Activated naive CD8-positive, alpha-beta T cell treated with anti-CD3 and anti-CD28 coated beads, Interleukin-2, amount 50 U/mL, for 24 hours (primary cell): Measurements from ENCODE around the gene RFX8.

Experiments used
- ATAC-seq: fragments of 150-1000 bp; cut with Tn5 transposase; one replicate; pipeline ENCODE4 v1.10.0; 2021
- DNase-seq: peaks from one replicate; pipeline ENCODE4 v3.0.0; 2021
- H3K27ac Mint-ChIP-seq: one replicate; pipeline ENCODE4 v1.8.0; 2021; ENCODE audit warnings: mild to moderate bottlenecking, mixed read lengths
- H3K27me3 Mint-ChIP-seq: one replicate; pipeline ENCODE4 v1.8.0; 2021; ENCODE audit warnings: mixed read lengths
- H3K36me3 Mint-ChIP-seq: one replicate; pipeline ENCODE4 v1.8.0; 2021; ENCODE audit warnings: low read depth, mixed read lengths
- H3K4me1 Mint-ChIP-seq: one replicate; pipeline ENCODE4 v1.8.0; 2021; ENCODE audit warnings: mixed read lengths
- H3K4me3 Mint-ChIP-seq: one replicate; pipeline ENCODE4 v1.8.0; 2021; ENCODE audit warnings: mild to moderate bottlenecking, moderate library complexity, mixed read lengths
- H3K9me3 Mint-ChIP-seq: one replicate; pipeline ENCODE4 v1.8.0; 2021; ENCODE audit warnings: mixed read lengths

The RFX8 gene

GRCh38 chr2:101375653-101376052 lies 99.3 kb downstream of the RFX8 start:
- Mint-ChIP-seq H3K27me3 (no peaks in the 10 kb centered on the region), H3K27ac (no peak overlapping the region), H3K4me1 (no peaks in the 10 kb centered on the region), H3K9me3 (peaks cover 8% of the 10 kb centered on the region), H3K36me3 (no peaks in the 10 kb centered on the region), H3K4me3 (no peak overlapping the region)
- ATAC-seq (no peak), DNase-seq (no peak)

- DNase-seq (no peak), ATAC-seq (no peak)
- Mint-ChIP-seq H3K27ac (no peak overlapping the region), H3K27me3 (no peaks in the 10 kb centered on the region), H3K9me3 (peaks cover 8% of the 10 kb centered on the region), H3K4me3 (no peak overlapping the region), H3K36me3 (no peaks in the 10 kb centered on the region), H3K4me1 (no peaks in the 10 kb centered on the region)
Measured at GRCh38 chr2:101374821-101375561, 99.9 kb downstream of the RFX8 start.

- no peaks in the 10 kb centered on the region for H3K27me3 Mint-ChIP-seq
Measured at GRCh38 chr2:101372792-101373191, 102.1 kb downstream of the RFX8 start.

GRCh38 chr2:101371636-101372035 lies 103.3 kb downstream of the RFX8 start:
- no peak overlapping the region for H3K27ac Mint-ChIP-seq
- H3K27me3 Mint-ChIP-seq = no peaks in the 10 kb centered on the region
- ATAC-seq (no peak), DNase-seq (no peak)
- H3K4me3 Mint-ChIP-seq = no peak overlapping the region
- H3K36me3 Mint-ChIP-seq = no peaks in the 10 kb centered on the region
- peaks cover 8% of the 10 kb centered on the region for H3K9me3 Mint-ChIP-seq
- H3K4me1 Mint-ChIP-seq = no peaks in the 10 kb centered on the region

More at GRCh38 chr2:101372792-101373191, 102.1 kb downstream of the RFX8 start:
- ATAC-seq (no peak), DNase-seq (no peak)
- Mint-ChIP-seq H3K4me1 (no peaks in the 10 kb centered on the region), H3K9me3 (peaks cover 8% of the 10 kb centered on the region), H3K36me3 (no peaks in the 10 kb centered on the region), H3K27ac (no peak overlapping the region), H3K4me3 (no peak overlapping the region)

- Mint-ChIP-seq H3K9me3 (peaks cover 8% of the 10 kb centered on the region), H3K27me3 (no peaks in the 10 kb centered on the region), H3K4me1 (no peaks in the 10 kb centered on the region), H3K4me3 (no peak overlapping the region), H3K36me3 (no peaks in the 10 kb centered on the region), H3K27ac (no peak overlapping the region)
- ATAC-seq (no peak), DNase-seq (no peak)
Measured at GRCh38 chr2:101369100-101369499, 105.8 kb downstream of the RFX8 start.

GRCh38 chr2:101368376-101368775 lies 106.5 kb downstream of the RFX8 start:
- no peaks in the 10 kb centered on the region for H3K4me1 Mint-ChIP-seq
- H3K27me3 Mint-ChIP-seq = no peaks in the 10 kb centered on the region
- H3K9me3 Mint-ChIP-seq = peaks cover 8% of the 10 kb centered on the region
- DNase-seq (no peak), ATAC-seq (no peak)
- H3K36me3 Mint-ChIP-seq = no peaks in the 10 kb centered on the region
- no peak overlapping the region for H3K4me3 Mint-ChIP-seq
- no peak overlapping the region for H3K27ac Mint-ChIP-seq

GRCh38 chr2:101367508-101367907 lies 107.4 kb downstream of the RFX8 start:
- no peaks in the 10 kb centered on the region for H3K27me3 Mint-ChIP-seq
- H3K9me3 Mint-ChIP-seq = no peaks in the 10 kb centered on the region
- H3K36me3 Mint-ChIP-seq = no peaks in the 10 kb centered on the region
- H3K27ac Mint-ChIP-seq = no peak overlapping the region
- DNase-seq (no peak), ATAC-seq (no peak)
- H3K4me1 Mint-ChIP-seq = no peaks in the 10 kb centered on the region
- no peak overlapping the region for H3K4me3 Mint-ChIP-seq

GRCh38 chr2:101364878-101365277 lies 110.0 kb downstream of the RFX8 start:
- ATAC-seq (no peak), DNase-seq (no peak)
- Mint-ChIP-seq H3K4me3 (no peak overlapping the region), H3K27me3 (no peaks in the 10 kb centered on the region), H3K4me1 (peaks cover 14% of the 10 kb centered on the region), H3K27ac (no peak overlapping the region), H3K36me3 (no peaks in the 10 kb centered on the region), H3K9me3 (no peaks in the 10 kb centered on the region)

- no peak for ATAC-seq
- Mint-ChIP-seq H3K36me3 (no peaks in the 10 kb centered on the region), H3K9me3 (no peaks in the 10 kb centered on the region), H3K27ac (no peak overlapping the region), H3K27me3 (no peaks in the 10 kb centered on the region), H3K4me1 (peaks cover 14% of the 10 kb centered on the region), H3K4me3 (no peak overlapping the region)
- DNase-seq = no peak
Measured at GRCh38 chr2:101362777-101363176, 112.1 kb downstream of the RFX8 start.

GRCh38 chr2:101362316-101362715 lies 112.6 kb downstream of the RFX8 start:
- Mint-ChIP-seq H3K9me3 (no peaks in the 10 kb centered on the region), H3K36me3 (no peaks in the 10 kb centered on the region), H3K4me1 (peaks cover 14% of the 10 kb centered on the region), H3K27me3 (no peaks in the 10 kb centered on the region), H3K27ac (no peak overlapping the region), H3K4me3 (no peak overlapping the region)
- no peak for ATAC-seq
- DNase-seq = no peak

GRCh38 chr2:101361522-101361921 lies 113.4 kb downstream of the RFX8 start:
- Mint-ChIP-seq H3K4me1 (peaks cover 14% of the 10 kb centered on the region), H3K4me3 (no peak overlapping the region), H3K27ac (no peak overlapping the region), H3K36me3 (no peaks in the 10 kb centered on the region), H3K9me3 (no peaks in the 10 kb centered on the region), H3K27me3 (no peaks in the 10 kb centered on the region)
- no peak for ATAC-seq
- DNase-seq = no peak

GRCh38 chr2:101361121-101361520 lies 113.8 kb downstream of the RFX8 start:
- DNase-seq = no peak
- no peaks in the 10 kb centered on the region for H3K9me3 Mint-ChIP-seq
- no peak overlapping the region for H3K4me3 Mint-ChIP-seq
- H3K36me3 Mint-ChIP-seq = no peaks in the 10 kb centered on the region
- ATAC-seq = no peak
- no peaks in the 10 kb centered on the region for H3K27me3 Mint-ChIP-seq
- no peak overlapping the region for H3K27ac Mint-ChIP-seq
- peaks cover 14% of the 10 kb centered on the region for H3K4me1 Mint-ChIP-seq

GRCh38 chr2:101360232-101360631 lies 114.7 kb downstream of the RFX8 start:
- Mint-ChIP-seq H3K4me1 (peaks cover 14% of the 10 kb centered on the region), H3K9me3 (no peaks in the 10 kb centered on the region), H3K27ac (no peak overlapping the region), H3K4me3 (no peak overlapping the region), H3K27me3 (no peaks in the 10 kb centered on the region), H3K36me3 (no peaks in the 10 kb centered on the region)
- no peak for DNase-seq
- no peak for ATAC-seq

GRCh38 chr2:101359410-101359954 lies 115.4 kb downstream of the RFX8 start:
- ATAC-seq (no peak), DNase-seq (no peak)
- no peaks in the 10 kb centered on the region for H3K9me3 Mint-ChIP-seq
- H3K4me3 Mint-ChIP-seq = no peak overlapping the region
- peaks cover 14% of the 10 kb centered on the region for H3K4me1 Mint-ChIP-seq
- H3K27ac Mint-ChIP-seq = no peak overlapping the region
- H3K36me3 Mint-ChIP-seq = no peaks in the 10 kb centered on the region
- no peaks in the 10 kb centered on the region for H3K27me3 Mint-ChIP-seq

GRCh38 chr2:101357376-101357775 lies 117.5 kb downstream of the RFX8 start:
- Mint-ChIP-seq H3K9me3 (no peaks in the 10 kb centered on the region), H3K36me3 (no peaks in the 10 kb centered on the region), H3K27me3 (no peaks in the 10 kb centered on the region), H3K4me1 (peaks cover 14% of the 10 kb centered on the region), H3K27ac (no peak overlapping the region), H3K4me3 (no peak overlapping the region)
- no peak for DNase-seq
- no peak for ATAC-seq
